HCT116 (cell line): Measurements from ENCODE around the gene YIPF4. TPM values are rescaled to one million over a fixed set of nuclear protein-coding genes. Genes with fewer than 3 reads are reported as not detected.

Source experiments
- ATAC-seq: fragments of 200-7000 bp; cut with Tn5 transposase; 2 replicates; pipeline ENCODE4 v1.9.1; 2020; ENCODE audit warnings: mild to moderate bottlenecking, moderate library complexity
- Bru-seq: library from RNA; stranded (reverse); fragments of 400-500 nt; gene quantifications from one replicate; lab custom pipeline; 2021; lab: Mats Ljungman, UMichigan
- BruChase-seq, 2 experiments: library from RNA; stranded (reverse); fragments of 400-500 nt; gene quantifications; one replicate each; lab custom pipeline; 2021; lab: Mats Ljungman, UMichigan
- BruUV-seq: library from RNA; stranded (reverse); fragments of 400-500 nt; replicated peaks from 2 replicates; lab custom pipeline; 2021; lab: Mats Ljungman, UMichigan
- CTCF ChIA-PET: fragments of 300-600 bp; sonication (Branson Sonifier 250); formaldehyde crosslinking; loops from one replicate; lab custom pipeline; 2021; ENCODE audit warnings: antibody characterized with exemption; lab: Charles Lee
- POLR2A ChIA-PET: fragments of 300-600, 350-600 bp; sonication (Branson Sonifier 250); formaldehyde crosslinking; loops from one replicate; lab custom pipeline; 2021; ENCODE audit warnings: antibody characterized with exemption; lab: Charles Lee
- RAD21 ChIA-PET, 2 experiments: fragments of 300-600 bp; sonication (Branson Sonifier 250); formaldehyde crosslinking; loops; one replicate each; lab custom pipeline; 2023; ENCODE audit warnings: low total read pairs in 2 of 2; ENCODE audit not compliant: uncharacterized antibody in 2 of 2, unreplicated experiment in 2 of 2, low non-redundant PET in 1 of 2; lab: Charles Lee
- DNase-seq: peaks from one replicate; pipeline ENCODE4 v3.0.0-alpha.2; 2010; ENCODE audit warnings: low read depth, low spot score
- H2AFZ ChIP-seq: fragments of 200-600 bp; shearing (Covaris generic), sonication (generic); 2 replicates; pipeline ENCODE4 v1.6.1; 2017; ENCODE audit warnings: low read depth, mixed run types, mixed read lengths, antibody characterized with exemption, low read length; ENCODE audit not compliant: poor library complexity, severe bottlenecking
- H3K27ac ChIP-seq: 2 replicates; pipeline ENCODE4 v1.5.1; 2012; ENCODE audit warnings: low read depth, low read length
- H3K27me3 ChIP-seq: fragments of 200-600 bp; sonication (generic); 2 replicates; pipeline ENCODE4 v1.6.1; 2016; ENCODE audit warnings: mixed run types, low read length, mixed read lengths; ENCODE audit not compliant: insufficient read depth
- H3K36me3 ChIP-seq, 2 experiments: fragments of 200-500 bp in 1 of 2; fragments of 200-600 bp in 1 of 2; sonication (Bioruptor generic) in 1 of 2; sonication (generic) in 1 of 2; 2 replicates each; pipeline versions ENCODE4 v1.5.1 to v1.6.1; 2014 to 2016; ENCODE audit warnings: low read length in 2 of 2, inconsistent platforms in 1 of 2, mixed read lengths in 1 of 2, mixed run types in 1 of 2; ENCODE audit not compliant: insufficient read depth in 2 of 2, control insufficient read depth in 1 of 2
- H3K4me1 ChIP-seq, 2 experiments: fragments of 200-600 bp in 1 of 2; sonication (generic) in 1 of 2; 2 replicates each; pipeline versions ENCODE4 v1.5.1 to v1.6.1; 2012 to 2017; ENCODE audit warnings: low read length in 2 of 2, inconsistent platforms in 1 of 2, mild to moderate bottlenecking in 1 of 2, mixed read lengths in 1 of 2, mixed run types in 1 of 2, moderate library complexity in 1 of 2; ENCODE audit not compliant: insufficient read depth in 2 of 2, control insufficient read depth in 1 of 2
- H3K4me2 ChIP-seq: fragments of 200-600 bp; sonication (generic); 2 replicates; pipeline ENCODE4 v1.6.1; 2017; ENCODE audit warnings: mixed run types, low read length, mixed read lengths
- H3K4me3 ChIP-seq, 2 experiments: fragments of 200-600 bp in 1 of 2; sonication (generic) in 1 of 2; replicated peaks in 1 of 2; 2 replicates each; pipeline ENCODE4 v1.5.1; 2011 to 2016; ENCODE audit warnings: low read length in 2 of 2, control low read depth in 1 of 2, low read depth in 1 of 2, mild to moderate bottlenecking in 1 of 2, mixed read lengths in 1 of 2, mixed run types in 1 of 2
- H3K79me2 ChIP-seq: fragments of 200-600 bp; sonication (generic); 2 replicates; pipeline ENCODE4 v1.6.1; 2017; ENCODE audit warnings: mild to moderate bottlenecking, mixed run types, low read length, moderate library complexity, mixed read lengths; ENCODE audit not compliant: insufficient read depth
- H3K9ac ChIP-seq: fragments of 200-600 bp; sonication (generic); 2 replicates; pipeline ENCODE4 v1.6.1; 2016; ENCODE audit warnings: low read length, mixed read lengths
- H3K9me2 ChIP-seq: fragments of 200-600 bp; sonication (generic), shearing (Covaris generic); 2 replicates; pipeline ENCODE4 v1.6.1; 2017; ENCODE audit warnings: mixed run types, mild to moderate bottlenecking, moderate library complexity; ENCODE audit not compliant: insufficient read depth
- H3K9me3 ChIP-seq, 2 experiments: fragments of 200-500 bp in 1 of 2; fragments of 200-600 bp in 1 of 2; sonication (Bioruptor generic) in 1 of 2; sonication (generic) in 1 of 2; 2 replicates each; pipeline ENCODE4 v1.6.1; 2014 to 2017; ENCODE audit warnings: low read length in 2 of 2, mixed read lengths in 2 of 2, inconsistent platforms in 1 of 2, low read depth in 1 of 2, mild to moderate bottlenecking in 1 of 2, mixed run types in 1 of 2, moderate library complexity in 1 of 2; ENCODE audit not compliant: control insufficient read depth in 1 of 2, insufficient read depth in 1 of 2
- H4K20me1 ChIP-seq: fragments of 200-600 bp; sonication (generic), shearing (Covaris generic); 2 replicates; pipeline ENCODE4 v1.6.1; 2017; ENCODE audit warnings: mixed run types, mild to moderate bottlenecking, moderate library complexity; ENCODE audit not compliant: insufficient read depth
- ELF1 ChIP-seq: IDR thresholded peaks from 2 replicates; pipeline ENCODE4 v1.6.1; 2012; ENCODE audit warnings: low read depth, borderline replicate concordance
- POLR2A ChIP-seq: IDR thresholded peaks from 2 replicates; pipeline ENCODE4 v1.7.0; 2011; ENCODE audit warnings: borderline replicate concordance; ENCODE audit not compliant: insufficient read depth, insufficient read length; ENCODE audit errors: extremely low read depth
- POLR2AphosphoS5 ChIP-seq: IDR thresholded peaks from 2 replicates; pipeline ENCODE4 v1.6.1; 2011; ENCODE audit warnings: mild to moderate bottlenecking, low read depth, low read length, moderate library complexity
- SIN3A ChIP-seq: IDR thresholded peaks from 2 replicates; pipeline ENCODE4 v1.6.1; 2012; ENCODE audit warnings: low read depth
- SP1 ChIP-seq: IDR thresholded peaks from 2 replicates; pipeline ENCODE4 v1.6.1; 2012; ENCODE audit warnings: low read depth
- TCF7L2 ChIP-seq: IDR thresholded peaks from 2 replicates; pipeline ENCODE4 v1.7.0; 2011; ENCODE audit warnings: borderline replicate concordance, inconsistent platforms; ENCODE audit not compliant: insufficient read depth, insufficient read length; ENCODE audit errors: extremely low read depth
- YY1 ChIP-seq: IDR thresholded peaks from 2 replicates; pipeline ENCODE4 v1.6.1; 2011; ENCODE audit warnings: low read length, low read depth, moderate library complexity, mild to moderate bottlenecking; ENCODE audit not compliant: insufficient replicate concordance; ENCODE audit errors: extremely low read depth
- ZFX ChIP-seq: fragments of 450-650 bp; IDR thresholded peaks from 2 replicates; pipeline ENCODE4 v1.6.1; 2017
- intact Hi-C: fragments of 100-400 bp; cut with micrococcal nuclease; formaldehyde crosslinking; loops from 2 replicates; pipeline ENCODE4 v1.10.0; 2022
- long read RNA-seq: library from polyadenylated mRNA; unstranded; transcript quantifications from one replicate; pipeline ENCODE4 v2.0.0, GENCODE V29; 2021; ENCODE audit not compliant: unreplicated experiment
- polyA plus RNA-seq: library from polyadenylated mRNA; unstranded; fragments of >200 nt; gene quantifications from 2 replicates; pipeline ENCODE4 v1.2.1, GENCODE V29; 2012; ENCODE audit warnings: missing spikeins
- total RNA-seq: library from RNA; stranded (reverse); gene quantifications from one replicate; pipeline ENCODE4 v1.2.1, GENCODE V29; 2021; ENCODE audit not compliant: unreplicated experiment
- TF ChIP-seq, protein P1 (sequence below): IDR thresholded peaks from 2 replicates; pipeline ENCODE4 v1.6.1; 2012
- TF ChIP-seq, protein P2 (sequence below): IDR thresholded peaks from 2 replicates; pipeline ENCODE4 v1.6.1; 2011; ENCODE audit warnings: mild to moderate bottlenecking, low read length, moderate library complexity; ENCODE audit not compliant: insufficient replicate concordance; ENCODE audit errors: extremely low read depth

YIPF4 gene
- total RNA-seq (29.8 TPM), Bru-seq, nascent RNA (percentile 85 among the genes with signal in this experiment), BruChase-seq, experiment 1, labeled RNA remaining after a 6-hour chase (percentile 85 among the genes with signal in this experiment), BruChase-seq, experiment 2, labeled RNA remaining after a 2-hour chase (percentile 82 among the genes with signal in this experiment)
- polyA plus RNA-seq, result 4.5 and 6.3 TPM in 2 replicates
- long read RNA-seq, full-length matches to known transcripts, result 89 of 104 reads
- long read RNA-seq, partial matches to known transcripts, result 1 of 104 reads
- long read RNA-seq, other reads (novel, unspliced or antisense), result 14 of 104 reads

DNA sequence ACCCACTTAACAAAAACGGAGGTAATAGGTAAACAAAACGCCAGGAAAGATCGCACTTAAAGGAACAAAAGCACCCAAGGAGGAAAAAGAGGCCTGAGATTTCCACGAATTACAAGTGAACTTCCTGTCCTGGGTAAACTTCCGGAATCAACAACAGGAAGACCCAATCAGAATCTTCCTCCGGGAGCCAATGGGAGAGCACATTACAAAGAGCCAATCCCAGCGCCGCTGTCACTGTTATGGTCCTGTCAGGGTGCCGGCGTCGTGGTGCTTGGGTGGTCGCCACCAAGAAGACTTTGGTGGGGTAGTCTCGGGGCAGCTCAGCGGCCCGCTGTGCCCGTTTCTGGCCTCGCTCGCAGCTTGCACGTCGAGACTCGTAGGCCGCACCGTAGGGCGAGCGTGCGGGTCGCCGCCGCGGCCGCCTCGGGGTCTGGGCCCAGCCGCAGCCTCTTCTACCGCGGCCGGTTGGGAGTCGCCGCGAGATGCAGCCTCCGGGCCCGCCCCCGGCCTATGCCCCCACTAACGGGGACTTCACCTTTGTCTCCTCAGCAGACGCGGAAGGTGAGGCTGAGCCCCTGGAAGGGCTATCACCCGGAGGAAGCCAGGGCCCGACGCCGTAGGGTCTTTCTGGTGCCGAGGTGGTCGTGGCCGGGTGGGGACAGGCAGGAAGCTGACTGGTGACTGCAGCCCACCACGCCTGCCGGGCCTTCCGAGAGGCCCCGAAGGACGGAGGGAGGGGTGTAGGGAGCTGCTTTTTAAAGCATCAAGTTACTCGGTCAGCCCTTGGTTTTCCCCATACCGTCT lies at the start of gene YIPF4:
Gene YIPF4 (plus strand): TSS at position 231 of the 804 bp plus-strand sequence. CDS start 252 bp downstream, at position 483.
- ATAC-seq (peak; percentile 98), DNase-seq (peak; percentile 84)
- peaks cover 4 to 11% of the 10 kb centered on the region in 2 experiments; a peak in 3 of 4 replicates for H3K4me1 ChIP-seq
- H3K27ac ChIP-seq, result peak within 1 kb of the TSS; percentile 58
- H4K20me1 ChIP-seq, result no peaks in the 10 kb centered on the region
- no peaks in the 10 kb centered on the region for H3K9me3 ChIP-seq
- H3K79me2 ChIP-seq, result peaks cover 20% of the 10 kb centered on the region
- no peaks in the 10 kb centered on the region for H3K9me2 ChIP-seq
- no peak for TF ChIP-seq TCF7L2
- peak; percentile 72 for TF ChIP-seq SIN3A
- TF ChIP-seq, protein P1, sequence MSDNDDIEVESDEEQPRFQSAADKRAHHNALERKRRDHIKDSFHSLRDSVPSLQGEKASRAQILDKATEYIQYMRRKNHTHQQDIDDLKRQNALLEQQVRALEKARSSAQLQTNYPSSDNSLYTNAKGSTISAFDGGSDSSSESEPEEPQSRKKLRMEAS, result peak; percentile 73
- TF ChIP-seq POLR2A, result peak; percentile 80
- peak; percentile 88 for TF ChIP-seq SP1
- peak; percentile 82 for TF ChIP-seq POLR2AphosphoS5
- TF ChIP-seq ELF1, result peak; percentile 70
- peak; percentile 99 for TF ChIP-seq ZFX
- TF ChIP-seq, protein P2, sequence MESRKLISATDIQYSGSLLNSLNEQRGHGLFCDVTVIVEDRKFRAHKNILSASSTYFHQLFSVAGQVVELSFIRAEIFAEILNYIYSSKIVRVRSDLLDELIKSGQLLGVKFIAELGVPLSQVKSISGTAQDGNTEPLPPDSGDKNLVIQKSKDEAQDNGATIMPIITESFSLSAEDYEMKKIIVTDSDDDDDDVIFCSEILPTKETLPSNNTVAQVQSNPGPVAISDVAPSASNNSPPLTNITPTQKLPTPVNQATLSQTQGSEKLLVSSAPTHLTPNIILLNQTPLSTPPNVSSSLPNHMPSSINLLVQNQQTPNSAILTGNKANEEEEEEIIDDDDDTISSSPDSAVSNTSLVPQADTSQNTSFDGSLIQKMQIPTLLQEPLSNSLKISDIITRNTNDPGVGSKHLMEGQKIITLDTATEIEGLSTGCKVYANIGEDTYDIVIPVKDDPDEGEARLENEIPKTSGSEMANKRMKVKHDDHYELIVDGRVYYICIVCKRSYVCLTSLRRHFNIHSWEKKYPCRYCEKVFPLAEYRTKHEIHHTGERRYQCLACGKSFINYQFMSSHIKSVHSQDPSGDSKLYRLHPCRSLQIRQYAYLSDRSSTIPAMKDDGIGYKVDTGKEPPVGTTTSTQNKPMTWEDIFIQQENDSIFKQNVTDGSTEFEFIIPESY, result no peak
- TF ChIP-seq YY1, result peak; percentile 39
- intact Hi-C loops, result no loop called here
- H3K9ac ChIP-seq, result peak within 1 kb of the TSS; percentile 82
- H3K36me3 ChIP-seq, result no peaks in the 10 kb centered on the region; a peak in 1 of 4 replicates
- ChIA-PET RAD21 (no interaction called here), POLR2A (no interaction called here), CTCF (no interaction called here)
- no peaks in the 10 kb centered on the region for H3K27me3 ChIP-seq
- peak within 1 kb of the TSS; percentile 86 for H2AFZ ChIP-seq
- H3K4me2 ChIP-seq, result peak within 1 kb of the TSS; percentile 73
- peak within 1 kb of the TSS; percentile 86 to 98 for H3K4me3 ChIP-seq
- no TSS peak for BruUV-seq
